IMR-90 (cell line): ENCODE results near the gene ALDH3B2. TPM values are rescaled to one million over a fixed set of nuclear protein-coding genes. Genes with fewer than 3 reads are reported as not detected.

Experiments used
- ATAC-seq: fragments of 200-7000 bp; cut with Tn5 transposase; 2 replicates; pipeline ENCODE4 v1.9.1; 2020; ENCODE audit warnings: low read depth, mild to moderate bottlenecking, moderate library complexity
- BruUV-seq: library from RNA; stranded (reverse); fragments of 400-500 nt; replicated peaks from 2 replicates; lab custom pipeline; 2021; lab: Mats Ljungman, UMichigan
- CTCF ChIA-PET: fragments of 300-600 bp; formaldehyde crosslinking; extraction: SDS; loops from one replicate; lab custom pipeline; 2021; ENCODE audit warnings: antibody characterized with exemption; lab: Yijun Ruan, JAX
- POLR2A ChIA-PET: fragments of 300-600 bp; sonication (Branson Sonifier 250); formaldehyde crosslinking; loops from one replicate; lab custom pipeline; 2022; ENCODE audit warnings: antibody characterized with exemption; ENCODE audit not compliant: unreplicated experiment; lab: Charles Lee
- DNase-seq: peaks from one replicate; pipeline ENCODE4 v3.0.0; 2013
- H2AFZ ChIP-seq: replicated peaks from 2 replicates; pipeline ENCODE3; 2013; ENCODE audit warnings: low read length, mild to moderate bottlenecking; ENCODE audit not compliant: poor library complexity
- H2AK5ac ChIP-seq: 2 replicates; pipeline ENCODE4 v1.6.1; 2013; ENCODE audit warnings: low read depth, low read length, inconsistent platforms
- H2AK9ac ChIP-seq: replicated peaks from 2 replicates; pipeline ENCODE3; 2013; ENCODE audit warnings: mild to moderate bottlenecking, low read depth, low read length, moderate library complexity; ENCODE audit not compliant: poor library complexity
- H2BK120ac ChIP-seq: 2 replicates; pipeline ENCODE4 v1.6.1; 2013; ENCODE audit warnings: low read depth, low read length, inconsistent platforms
- H2BK15ac ChIP-seq: 3 replicates; pipeline ENCODE4 v1.6.1; 2013; ENCODE audit warnings: low read depth, low read length, inconsistent platforms
- H2BK20ac ChIP-seq: 2 replicates; pipeline ENCODE4 v1.6.1; 2013; ENCODE audit warnings: low read depth, mild to moderate bottlenecking, inconsistent platforms, low read length, moderate library complexity
- H2BK5ac ChIP-seq: 2 replicates; pipeline ENCODE4 v1.6.1; 2013; ENCODE audit warnings: mild to moderate bottlenecking, low read depth, low read length, inconsistent platforms; ENCODE audit not compliant: poor library complexity, severe bottlenecking
- H3K14ac ChIP-seq: replicated peaks from 2 replicates; pipeline ENCODE4 v1.6.1; 2013; ENCODE audit warnings: low read depth, low read length, inconsistent platforms
- H3K18ac ChIP-seq: 2 replicates; pipeline ENCODE4 v1.6.1; 2013; ENCODE audit warnings: low read depth, low read length, control low read depth
- H3K23ac ChIP-seq: 2 replicates; pipeline ENCODE4 v1.6.1; 2013; ENCODE audit warnings: low read depth, low read length, inconsistent platforms
- H3K27ac ChIP-seq: 2 replicates; pipeline ENCODE4 v1.5.1; 2013; ENCODE audit warnings: mild to moderate bottlenecking, control low read depth, low read length; ENCODE audit not compliant: insufficient read depth
- H3K27me3 ChIP-seq: 2 replicates; pipeline ENCODE4 v1.6.1; 2013; ENCODE audit warnings: low read length; ENCODE audit not compliant: control insufficient read depth, insufficient read depth
- H3K36me3 ChIP-seq: 2 replicates; pipeline ENCODE4 v1.6.1; 2013; ENCODE audit warnings: low read length, mixed read lengths; ENCODE audit not compliant: control insufficient read depth, insufficient read depth
- H3K4ac ChIP-seq: 2 replicates; pipeline ENCODE4 v1.6.1; 2013; ENCODE audit warnings: low read depth, low read length, inconsistent platforms
- H3K4me1 ChIP-seq: 2 replicates; pipeline ENCODE4 v1.6.1; 2013; ENCODE audit warnings: low read length, mixed read lengths; ENCODE audit not compliant: control insufficient read depth, insufficient read depth
- H3K4me2 ChIP-seq: 2 replicates; pipeline ENCODE4 v1.6.1; 2013; ENCODE audit warnings: low read depth, mild to moderate bottlenecking, control low read depth, low read length, moderate library complexity
- H3K4me3 ChIP-seq: 2 replicates; pipeline ENCODE4 v1.5.1; 2013; ENCODE audit warnings: low read depth, mild to moderate bottlenecking, control low read depth, low read length, moderate library complexity; ENCODE audit not compliant: insufficient read depth
- H3K56ac ChIP-seq: 2 replicates; pipeline ENCODE4 v1.6.1; 2013; ENCODE audit warnings: low read length, inconsistent platforms; ENCODE audit not compliant: insufficient read depth; ENCODE audit errors: extremely low read depth
- H3K79me1 ChIP-seq, 2 experiments: 2 replicates each; pipeline ENCODE4 v1.6.1; 2013; ENCODE audit warnings: low read length in 2 of 2, inconsistent platforms in 1 of 2, low read depth in 1 of 2
- H3K9ac ChIP-seq: 2 replicates; pipeline ENCODE4 v1.6.1; 2013; ENCODE audit warnings: low read depth, low read length, control low read depth
- H3K9me1 ChIP-seq: 2 replicates; pipeline ENCODE4 v1.6.1; 2013; ENCODE audit warnings: low read length, inconsistent platforms; ENCODE audit not compliant: insufficient read depth
- H3K9me3 ChIP-seq: 2 replicates; pipeline ENCODE4 v1.6.1; 2013; ENCODE audit warnings: low read length; ENCODE audit not compliant: control insufficient read depth, insufficient read depth
- H4K20me1 ChIP-seq: 2 replicates; pipeline ENCODE4 v1.6.1; 2013; ENCODE audit warnings: low read length, inconsistent platforms; ENCODE audit not compliant: insufficient read depth
- H4K5ac ChIP-seq: 2 replicates; pipeline ENCODE4 v1.6.1; 2013; ENCODE audit warnings: mild to moderate bottlenecking, low read depth, low read length, control low read depth
- H4K8ac ChIP-seq, 2 experiments: 2 replicates each; pipeline ENCODE4 v1.6.1; 2013; ENCODE audit warnings: low read depth in 2 of 2, low read length in 2 of 2, control low read depth in 1 of 2, inconsistent platforms in 1 of 2
- H4K91ac ChIP-seq: 2 replicates; pipeline ENCODE4 v1.6.1; 2013; ENCODE audit warnings: low read depth, low read length, inconsistent platforms; ENCODE audit not compliant: insufficient read depth
- MAZ ChIP-seq: IDR thresholded peaks from 2 replicates; pipeline ENCODE4 v1.6.1; 2012; ENCODE audit warnings: low read depth, mild to moderate bottlenecking, low read length, improper control_type of control experiment, moderate library complexity, borderline replicate concordance
- WGBS, 2 experiments: methylation state at CpG; one replicate each; pipeline versions ENCODE4 v1.1.5 to v1.1.7; 2013; ENCODE audit warnings: missing lambda C conversion rate in 2 of 2; ENCODE audit not compliant: insufficient read length in 1 of 2; ENCODE audit errors: extremely low coverage in 2 of 2; 5-methylcytosine and 5-hydroxymethylcytosine counted together
- dilution Hi-C: fragments of 300-500 bp; cut with HindIII; formaldehyde crosslinking; loops from one replicate; pipeline ENCODE4 v1.14.3; 2018; ENCODE audit warnings: low sequenced_read_pairs; ENCODE audit not compliant: unreplicated experiment
- in situ Hi-C: fragments of 300-500 bp; cut with MboI; formaldehyde crosslinking; loops from 3 replicates; pipeline ENCODE4 v1.14.3; 2019; ENCODE audit warnings: low sequenced_read_pairs, inconsistent platforms, mixed read lengths
- intact Hi-C: fragments of 100-400 bp; cut with micrococcal nuclease; formaldehyde crosslinking; loops from 2 replicates; pipeline ENCODE4 v1.10.0; 2022
- polyA plus RNA-seq, 3 experiments: library from polyadenylated mRNA; depleted of rRNA; stranded (reverse); fragments of >200 nt; gene quantifications; 2 replicates each; pipeline ENCODE4 v1.2.3, GENCODE V29; 2012; ENCODE audit warnings: low replicate concordance in 1 of 3
- total RNA-seq: library from RNA; depleted of rRNA; stranded (reverse); fragments of >200 nt; gene quantifications from 2 replicates; pipeline ENCODE4 v1.2.3, GENCODE V29; 2012

The ALDH3B2 gene
- total and polyA plus RNA-seq, 2 of the 4 experiments (the other 2 are of a cell fraction), result not detected

GRCh38 chr11:67666303-67666645 is 8.1 kb downstream of the ALDH3B2 start:
- H2BK5ac ChIP-seq, result no peak overlapping the region
- no peak overlapping the region for H3K4me3 ChIP-seq
- H4K5ac ChIP-seq, result no peak overlapping the region
- no peak overlapping the region for H3K4me2 ChIP-seq
- no peak overlapping the region for H4K8ac ChIP-seq
- H3K23ac ChIP-seq, result no peak overlapping the region
- no peaks in the 10 kb centered on the region for H3K79me1 ChIP-seq
- H3K27ac ChIP-seq, result no peak overlapping the region
- no peak overlapping the region for H3K14ac ChIP-seq
- no peak for DNase-seq
- H4K91ac ChIP-seq, result no peak overlapping the region
- ChIA-PET CTCF (no interaction called here), POLR2A (no interaction called here)
- no peak overlapping the region for H3K4ac ChIP-seq
- H3K27me3 ChIP-seq, result peaks cover 12% of the 10 kb centered on the region
- H2BK120ac ChIP-seq, result no peak overlapping the region
- H2BK20ac ChIP-seq, result no peak overlapping the region
- in situ Hi-C loops (no loop called here), dilution Hi-C loops (no loop called here), intact Hi-C loops (no loop called here)
- H3K4me1 ChIP-seq, result no peaks in the 10 kb centered on the region
- H3K9me3 ChIP-seq, result no peaks in the 10 kb centered on the region
- no peak overlapping the region for H2AK5ac ChIP-seq
- H2AK9ac ChIP-seq, result no peak overlapping the region
- BruUV-seq, result no TSS peak
- no peak overlapping the region for H3K9ac ChIP-seq
- no peak for ATAC-seq
- no peaks in the 10 kb centered on the region for H3K36me3 ChIP-seq
- TF ChIP-seq MAZ, result no peak
- no peak overlapping the region for H2AFZ ChIP-seq
- H3K56ac ChIP-seq, result no peak overlapping the region
- 70% methylated on average over 2 of the region's 11 CpGs; no CpG with 5 or more reads in 1 of the 2 experiments for WGBS, 2 experiments
- no peak overlapping the region for H3K18ac ChIP-seq
- no peak overlapping the region for H2BK15ac ChIP-seq
- no peaks in the 10 kb centered on the region for H3K9me1 ChIP-seq
- H4K20me1 ChIP-seq, result no peaks in the 10 kb centered on the region
